Activated naive CD4-positive, alpha-beta T cell treated with anti-CD3 and anti-CD28 coated beads, Interleukin-2, amount 50 U/mL, for 72 hours (primary cell): Measurements from ENCODE around the gene SPRED2. TPM values are rescaled to one million over a fixed set of nuclear protein-coding genes. Genes with fewer than 3 reads are reported as not detected.
A peak's percentile ranks its signal among the peaks of the same experiment; 100 is the strongest.

Source experiments
- ATAC-seq, 2 donors: fragments of 150-1000 bp; cut with Tn5 transposase; 2 replicates each; pipeline ENCODE4 v1.10.0; 2021; ENCODE audit warnings: mild to moderate bottlenecking in 2 of 2, moderate library complexity in 2 of 2
- DNase-seq, 2 donors: peaks; one replicate each; pipeline ENCODE4 v3.0.0; 2021 to 2022; ENCODE audit warnings: low spot score in 2 of 2
- H3K27ac Mint-ChIP-seq, 2 donors: one replicate each; pipeline ENCODE4 v1.8.0; 2022; ENCODE audit warnings: mild to moderate bottlenecking in 2 of 2, mixed read lengths in 2 of 2
- H3K36me3 Mint-ChIP-seq, 2 donors: one replicate each; pipeline ENCODE4 v1.8.0; 2022; ENCODE audit warnings: mixed read lengths in 2 of 2
- H3K9me3 Mint-ChIP-seq, 2 donors: one replicate each; pipeline ENCODE4 v1.8.0; 2022; ENCODE audit warnings: mixed read lengths in 2 of 2
- total RNA-seq, 2 donors: library from RNA; stranded (reverse); gene quantifications; one replicate each; pipeline ENCODE4 v1.2.3, GENCODE V29; 2022

The SPRED2 gene, protein sequence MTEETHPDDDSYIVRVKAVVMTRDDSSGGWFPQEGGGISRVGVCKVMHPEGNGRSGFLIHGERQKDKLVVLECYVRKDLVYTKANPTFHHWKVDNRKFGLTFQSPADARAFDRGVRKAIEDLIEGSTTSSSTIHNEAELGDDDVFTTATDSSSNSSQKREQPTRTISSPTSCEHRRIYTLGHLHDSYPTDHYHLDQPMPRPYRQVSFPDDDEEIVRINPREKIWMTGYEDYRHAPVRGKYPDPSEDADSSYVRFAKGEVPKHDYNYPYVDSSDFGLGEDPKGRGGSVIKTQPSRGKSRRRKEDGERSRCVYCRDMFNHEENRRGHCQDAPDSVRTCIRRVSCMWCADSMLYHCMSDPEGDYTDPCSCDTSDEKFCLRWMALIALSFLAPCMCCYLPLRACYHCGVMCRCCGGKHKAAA
- total RNA-seq: 1 to 10 TPM; 3.5 to 8.3 TPM

DNA sequence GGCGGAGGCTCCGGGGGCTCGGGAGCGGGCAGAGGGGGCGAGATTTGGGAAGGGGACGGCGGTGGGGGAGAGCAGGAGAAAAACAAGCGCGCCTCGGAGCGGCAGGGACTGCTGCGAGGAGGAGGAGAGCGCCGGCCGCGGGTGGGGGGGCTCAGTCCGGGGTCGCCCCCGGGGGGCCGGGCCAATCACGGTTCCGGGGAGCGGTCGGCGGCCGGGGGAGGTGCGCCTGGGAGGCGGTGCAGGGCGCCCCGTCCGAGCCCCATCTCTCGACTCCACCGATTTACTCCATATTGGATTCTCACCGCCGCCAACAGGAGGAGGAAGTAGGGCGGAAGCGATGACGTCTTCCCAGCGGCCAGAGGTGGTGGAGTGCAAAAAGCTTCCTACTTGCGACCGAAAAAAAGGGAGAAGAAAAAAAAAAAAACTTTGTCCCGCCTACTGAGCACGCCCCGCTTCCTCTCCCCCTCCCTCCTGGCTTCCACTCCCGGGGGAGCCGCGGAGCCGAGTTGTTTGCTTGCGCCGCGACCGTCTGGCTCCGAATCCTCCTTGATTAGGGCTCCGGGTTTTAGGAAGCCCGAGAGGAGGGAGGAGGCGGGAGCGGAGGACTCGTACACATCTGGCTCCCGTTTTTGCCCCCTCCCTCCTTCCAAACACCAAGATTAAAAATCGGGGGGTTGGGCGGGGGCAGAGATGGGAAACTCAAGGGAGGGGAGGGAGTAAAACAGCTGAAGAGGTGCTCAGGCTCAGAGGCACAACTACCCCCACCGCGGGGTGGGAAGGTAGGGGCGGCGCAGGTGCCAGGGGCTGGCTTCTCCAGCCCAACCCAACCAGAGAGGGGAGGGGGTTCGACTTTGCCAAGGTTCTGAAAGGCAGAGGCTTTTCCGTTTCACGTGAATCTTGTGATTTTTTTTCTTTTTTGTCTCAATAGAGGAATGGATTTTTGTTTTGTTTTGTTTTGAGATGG is at the start of gene SPRED2:
SPRED2 (minus strand) TSS at position 373 of the 964 bp plus-strand sequence. CDS start 612 bp downstream, outside the sequence.
- peak; percentile 66 to 80 for DNase-seq
- Mint-ChIP-seq H3K36me3 (no peaks in the 10 kb centered on the region), H3K27ac (peak within 1 kb of the TSS; percentile 79 to 85), H3K9me3 (no peaks in the 10 kb centered on the region)
- peak; percentile 55 to 63 for ATAC-seq

DNA sequence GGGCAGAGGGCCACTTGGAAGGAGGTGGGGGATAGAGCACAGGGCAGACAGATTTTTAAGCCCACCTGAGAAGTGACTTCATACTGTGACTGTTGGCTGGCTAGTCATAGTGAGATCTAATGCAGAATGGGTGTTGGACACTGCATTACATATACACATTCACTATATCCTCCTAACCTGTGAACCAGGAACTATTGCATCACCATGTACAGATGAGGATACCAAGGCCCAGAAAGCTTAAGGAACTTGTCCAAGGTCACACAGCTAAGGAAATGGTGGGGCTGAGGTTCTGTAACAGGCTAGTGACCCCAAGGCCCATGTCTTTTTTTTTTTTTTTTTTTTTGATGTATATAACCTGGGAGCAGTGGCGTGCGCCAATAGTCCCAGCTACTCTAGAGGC is 49.6 kb upstream of the SPRED2 start:
- Mint-ChIP-seq H3K9me3 (no peaks in the 10 kb centered on the region), H3K36me3 (no peaks in the 10 kb centered on the region), H3K27ac (no peak overlapping the region)
- ATAC-seq: no peak
- DNase-seq: no peak

DNA sequence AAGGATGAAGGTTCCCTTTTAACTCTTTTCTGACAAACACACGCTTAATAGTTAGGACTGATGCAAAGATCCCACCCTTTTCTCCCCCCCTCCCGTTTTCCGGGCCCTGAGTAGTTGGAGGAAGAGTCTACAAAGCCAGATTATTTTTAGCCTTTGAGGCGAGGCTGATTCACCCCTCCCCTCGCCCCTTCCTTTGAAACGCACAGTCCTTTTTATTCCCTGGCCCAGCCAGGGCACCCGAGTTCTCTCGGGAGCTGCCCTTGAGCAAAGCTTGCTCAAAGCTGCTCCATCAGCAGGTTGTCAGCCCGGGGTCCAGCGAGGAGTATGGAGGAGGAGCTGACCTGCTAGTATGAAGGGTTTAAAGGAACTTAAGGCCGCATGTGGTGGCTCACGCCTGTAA is 47.1 kb upstream of the SPRED2 start:
- ATAC-seq (no peak), DNase-seq (no peak)
- Mint-ChIP-seq H3K9me3 (peaks cover 0 to 7% of the 10 kb centered on the region in 2 donors), H3K36me3 (peaks cover 3 to 7% of the 10 kb centered on the region in 2 donors), H3K27ac (no peak overlapping the region)

DNA sequence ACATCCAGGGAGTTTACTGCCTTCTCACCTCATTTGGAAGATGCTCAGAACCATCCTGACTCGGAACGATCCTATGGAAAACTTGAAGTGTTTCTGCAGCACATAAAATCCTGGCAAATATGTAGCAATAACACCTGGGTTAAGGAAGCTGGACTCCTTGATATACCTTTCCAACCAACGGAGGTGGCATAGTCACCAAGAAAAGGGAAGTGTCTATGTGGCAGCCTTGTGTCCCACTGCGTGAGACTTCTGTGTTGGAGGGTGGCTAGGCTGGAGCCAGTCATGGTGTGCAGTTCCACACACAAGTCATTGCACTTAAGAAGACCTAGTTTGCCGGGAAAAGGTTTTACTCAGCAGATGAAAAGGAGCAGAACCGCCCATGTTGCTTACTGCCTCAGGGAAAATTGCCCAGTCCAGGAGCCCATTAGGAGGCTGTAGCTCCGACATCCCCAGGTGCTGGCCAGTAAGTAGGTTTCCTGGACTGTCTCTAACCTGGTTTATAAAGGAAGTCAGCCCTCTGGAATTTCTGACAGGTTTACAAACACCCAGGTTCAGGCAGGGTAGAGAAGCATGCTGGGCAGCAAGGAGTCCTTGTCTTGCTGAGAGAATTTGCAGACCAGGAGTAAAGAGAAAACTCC is 46.2 kb upstream of the SPRED2 start:
- H3K9me3 Mint-ChIP-seq: peaks cover 0 to 12% of the 10 kb centered on the region in 2 donors
- ATAC-seq (no peak), DNase-seq (no peak)

DNA sequence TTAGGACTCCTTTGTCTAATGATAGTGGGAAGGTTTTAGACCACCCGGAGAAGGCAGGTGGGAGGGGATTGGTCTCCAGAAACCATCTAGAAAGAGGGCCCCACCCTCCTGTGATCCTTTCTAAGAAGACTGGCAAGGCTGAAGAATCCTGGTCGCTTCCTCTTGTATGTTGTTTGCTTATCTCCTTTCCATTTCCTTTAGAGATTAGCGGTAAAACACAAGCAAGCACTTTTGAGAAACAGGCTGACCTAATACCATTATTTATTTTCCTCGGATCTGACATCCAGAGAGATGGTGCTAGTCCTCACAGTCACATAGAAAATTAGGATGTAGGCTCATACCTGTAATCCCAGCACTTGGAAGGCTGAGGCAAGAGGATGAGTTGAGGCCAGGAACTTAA is 45.2 kb upstream of the SPRED2 start:
- Mint-ChIP-seq H3K9me3 (peaks cover 0 to 12% of the 10 kb centered on the region in 2 donors), H3K36me3 (peaks cover 7% of the 10 kb centered on the region in 2 donors), H3K27ac (no peak overlapping the region)
- ATAC-seq (no peak), DNase-seq (no peak)

More for the DNA sequence above, 46.2 kb upstream of the SPRED2 start:
- no peak overlapping the region for H3K27ac Mint-ChIP-seq
- H3K36me3 Mint-ChIP-seq: peaks cover 7% of the 10 kb centered on the region in 2 donors

DNA sequence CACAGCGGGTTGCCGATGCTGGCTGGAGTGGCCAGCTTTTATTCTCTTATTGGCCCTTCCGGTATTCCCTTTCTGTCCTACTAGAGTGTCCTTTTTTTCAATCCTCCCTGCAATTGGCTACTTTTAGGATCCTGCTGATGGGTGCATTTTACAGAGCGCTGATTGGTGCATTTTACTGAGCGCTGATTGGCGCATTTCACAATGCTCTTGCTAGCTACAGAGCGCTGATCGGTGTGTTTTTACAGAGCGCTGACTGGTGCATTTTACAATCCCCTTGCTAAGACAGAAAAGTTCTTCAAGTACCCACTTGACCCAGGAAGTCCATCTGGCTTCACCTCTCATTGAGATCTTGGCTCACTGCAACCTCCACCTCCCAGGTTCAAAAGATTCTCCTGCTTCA is 44.4 kb upstream of the SPRED2 start:
- ATAC-seq (no peak), DNase-seq (no peak)
- Mint-ChIP-seq H3K27ac (no peak overlapping the region), H3K9me3 (peaks cover 0 to 12% of the 10 kb centered on the region in 2 donors), H3K36me3 (peaks cover 7% of the 10 kb centered on the region in 2 donors)

DNA sequence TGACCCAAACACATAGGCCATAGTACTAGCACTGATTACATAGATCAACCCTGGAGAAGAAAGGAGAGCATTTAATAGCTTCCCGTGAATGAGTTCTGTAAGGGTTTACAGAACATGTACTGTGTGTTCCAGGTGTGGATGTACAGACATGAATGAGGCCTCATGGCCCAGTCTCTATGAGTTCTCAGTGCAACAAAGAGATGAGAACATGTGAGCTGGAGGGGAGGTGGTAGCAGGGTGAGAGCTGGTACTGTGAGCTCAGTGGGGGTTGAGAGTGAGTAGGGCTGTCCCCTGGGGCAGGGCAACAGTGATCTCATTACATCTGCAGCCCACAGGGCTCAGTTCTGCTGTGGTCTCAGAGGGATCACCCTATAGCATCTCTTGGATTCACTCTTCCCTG is 42.6 kb upstream of the SPRED2 start:
- H3K36me3 Mint-ChIP-seq: peaks cover 7% of the 10 kb centered on the region in 2 donors
- no peak for DNase-seq
- no peak for ATAC-seq
- H3K27ac Mint-ChIP-seq: no peak overlapping the region
- H3K9me3 Mint-ChIP-seq: peaks cover 0 to 12% of the 10 kb centered on the region in 2 donors

DNA sequence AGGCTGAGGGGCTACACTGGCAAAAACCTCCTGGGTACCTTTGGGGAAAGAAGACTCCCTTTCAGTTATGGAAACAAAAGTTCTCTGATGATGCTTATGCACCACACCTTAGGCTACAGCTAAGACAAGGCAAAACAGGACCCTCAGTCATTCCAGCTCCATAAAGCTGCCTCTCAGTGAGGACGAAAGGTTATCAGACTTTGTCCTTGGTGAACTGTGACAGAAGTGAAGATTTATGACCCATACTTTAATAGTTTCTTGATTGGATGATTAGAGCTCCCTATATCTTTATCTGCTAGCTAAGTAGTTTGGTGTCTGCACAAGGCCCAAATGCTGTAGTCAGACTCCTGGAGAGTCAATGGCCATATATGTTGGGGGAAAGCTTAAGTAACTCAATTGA is 40.6 kb upstream of the SPRED2 start:
- Mint-ChIP-seq H3K27ac (no peak overlapping the region), H3K9me3 (peaks cover 0 to 12% of the 10 kb centered on the region in 2 donors), H3K36me3 (peaks cover 7% of the 10 kb centered on the region in 2 donors)
- ATAC-seq (no peak), DNase-seq (no peak)

DNA sequence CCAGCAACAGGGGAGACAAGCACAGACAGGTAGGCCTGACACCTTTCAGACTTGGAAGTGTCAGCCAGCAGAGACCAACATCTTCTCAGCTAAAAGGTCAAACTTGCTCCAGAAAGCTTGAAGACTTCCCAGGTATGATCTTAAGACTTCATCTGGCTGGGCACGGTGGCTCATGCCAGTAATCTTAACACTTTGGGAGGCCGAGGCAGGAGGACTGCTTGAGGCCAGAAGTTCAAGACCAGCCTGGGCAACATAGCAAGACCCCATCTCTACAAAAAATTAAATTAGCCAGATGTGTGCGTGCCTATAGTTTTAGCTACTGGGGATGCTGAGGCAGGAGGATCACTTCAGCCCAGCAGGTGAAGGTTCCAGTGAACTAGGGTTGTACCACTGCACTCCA is 39.0 kb upstream of the SPRED2 start:
- Mint-ChIP-seq H3K36me3 (peaks cover 7% of the 10 kb centered on the region in 2 donors), H3K27ac (no peak overlapping the region), H3K9me3 (peaks cover 0 to 16% of the 10 kb centered on the region in 2 donors)
- ATAC-seq (no peak), DNase-seq (no peak)

DNA sequence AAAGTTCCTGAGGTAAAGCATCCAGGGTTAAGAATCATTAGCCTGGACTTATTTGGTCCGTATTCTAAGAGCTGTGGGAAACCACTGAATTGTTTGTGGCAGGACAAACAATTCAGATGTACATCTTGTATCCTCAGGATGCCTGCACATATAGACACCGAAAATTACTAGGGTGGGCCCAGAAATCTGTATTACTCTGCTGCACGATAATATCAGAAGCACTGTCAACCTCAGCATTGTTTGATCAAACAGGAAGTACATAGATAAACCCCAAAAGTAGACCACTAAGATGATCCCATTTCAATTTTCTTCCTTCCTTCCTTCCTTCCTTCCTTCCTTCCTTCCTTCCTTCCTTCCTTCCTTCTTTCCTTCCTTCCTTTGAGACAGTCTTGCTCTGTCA is 34.2 kb upstream of the SPRED2 start:
- Mint-ChIP-seq H3K36me3 (no peaks in the 10 kb centered on the region), H3K9me3 (peaks cover 0 to 4% of the 10 kb centered on the region in 2 donors), H3K27ac (no peak overlapping the region)
- no peak for DNase-seq
- no peak for ATAC-seq

DNA sequence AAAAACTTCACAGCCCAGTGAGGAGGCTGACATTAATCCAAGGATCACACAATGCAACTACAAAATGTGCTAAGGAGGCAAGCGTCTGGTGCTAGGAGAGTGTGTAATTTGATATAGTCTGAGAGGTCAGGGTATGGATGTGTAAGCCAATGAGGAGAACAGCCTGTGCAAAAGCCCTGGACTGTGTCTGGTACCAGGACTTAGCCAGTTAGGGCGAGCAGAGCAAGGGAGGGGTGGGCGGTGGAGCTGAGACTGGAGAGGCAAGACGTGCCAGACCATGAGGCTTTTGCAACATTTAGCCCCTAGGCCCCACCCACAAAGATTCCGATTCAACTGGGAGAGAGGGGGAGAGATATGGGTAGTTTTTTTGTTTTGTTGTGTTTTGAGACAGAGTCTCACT is 33.5 kb upstream of the SPRED2 start:
- ATAC-seq (no peak), DNase-seq (no peak)
- peaks cover 0 to 4% of the 10 kb centered on the region in 2 donors for H3K9me3 Mint-ChIP-seq
- H3K36me3 Mint-ChIP-seq: no peaks in the 10 kb centered on the region
- no peak overlapping the region for H3K27ac Mint-ChIP-seq

DNA sequence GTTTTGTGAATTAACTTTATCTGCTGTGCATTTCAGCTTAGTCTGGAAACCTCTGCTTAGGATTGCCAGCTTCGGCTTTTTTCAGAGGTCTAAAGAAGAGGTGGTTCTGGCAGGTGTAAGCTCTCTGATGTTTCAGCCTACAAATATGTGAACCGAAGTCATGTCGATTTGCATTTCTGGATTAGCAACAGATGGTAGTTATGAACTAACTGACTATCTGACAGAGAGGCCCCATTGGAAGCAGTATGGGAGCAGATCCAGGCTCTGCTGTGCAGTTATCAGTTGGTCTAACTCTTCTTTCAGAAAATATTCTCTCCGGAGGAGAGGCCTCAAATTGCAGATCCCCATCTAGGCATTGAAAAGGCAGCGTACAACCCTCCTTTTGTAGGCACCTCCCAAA is 32.7 kb upstream of the SPRED2 start:
- no peak for ATAC-seq
- no peaks in the 10 kb centered on the region for H3K36me3 Mint-ChIP-seq
- no peak for DNase-seq
- H3K9me3 Mint-ChIP-seq: peaks cover 0 to 4% of the 10 kb centered on the region in 2 donors
- no peak overlapping the region for H3K27ac Mint-ChIP-seq

DNA sequence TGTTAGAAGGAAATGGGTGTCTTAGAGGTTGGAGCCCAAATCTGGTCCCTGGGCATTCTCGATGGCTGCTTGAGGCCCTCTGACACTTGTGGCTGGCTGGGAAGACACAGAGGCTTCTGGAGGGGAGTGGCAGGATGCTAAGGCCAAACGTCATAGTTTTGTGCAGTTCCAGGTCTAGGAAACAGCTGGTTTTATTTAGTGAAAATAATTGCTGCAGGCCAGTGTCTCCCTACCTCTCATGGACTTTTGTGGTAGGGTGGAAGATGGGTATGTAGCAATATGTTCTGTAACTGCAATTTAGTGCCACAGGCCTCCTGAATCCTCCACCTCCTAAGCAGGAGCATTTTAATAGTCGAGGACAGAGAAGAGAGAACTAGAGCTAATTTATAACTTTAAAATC is 32.2 kb upstream of the SPRED2 start:
- Mint-ChIP-seq H3K27ac (no peak overlapping the region), H3K36me3 (no peaks in the 10 kb centered on the region), H3K9me3 (peaks cover 0 to 4% of the 10 kb centered on the region in 2 donors)
- no peak for ATAC-seq
- no peak for DNase-seq

DNA sequence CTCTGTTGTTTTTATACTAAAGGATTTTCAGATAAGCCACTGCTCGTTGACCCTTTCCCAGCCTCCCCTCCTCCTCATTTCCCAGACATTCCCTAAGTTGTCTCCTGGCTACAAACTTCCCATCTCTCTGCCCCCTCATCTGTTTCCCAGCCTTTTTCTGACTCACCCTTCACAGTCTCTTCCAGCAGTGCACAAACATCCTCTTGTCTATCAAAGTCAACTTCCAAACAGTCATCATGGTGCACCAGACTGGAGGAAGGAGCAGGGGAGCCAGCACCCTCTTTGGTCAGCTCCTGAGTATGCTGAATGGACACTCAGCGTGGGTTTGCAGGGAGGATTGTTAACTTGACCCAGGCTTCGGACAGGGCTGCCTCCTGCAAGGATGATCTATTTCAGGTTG is 26.6 kb upstream of the SPRED2 start:
- Mint-ChIP-seq H3K27ac (no peak overlapping the region), H3K36me3 (no peaks in the 10 kb centered on the region), H3K9me3 (no peaks in the 10 kb centered on the region)
- no peak for DNase-seq
- ATAC-seq: no peak

DNA sequence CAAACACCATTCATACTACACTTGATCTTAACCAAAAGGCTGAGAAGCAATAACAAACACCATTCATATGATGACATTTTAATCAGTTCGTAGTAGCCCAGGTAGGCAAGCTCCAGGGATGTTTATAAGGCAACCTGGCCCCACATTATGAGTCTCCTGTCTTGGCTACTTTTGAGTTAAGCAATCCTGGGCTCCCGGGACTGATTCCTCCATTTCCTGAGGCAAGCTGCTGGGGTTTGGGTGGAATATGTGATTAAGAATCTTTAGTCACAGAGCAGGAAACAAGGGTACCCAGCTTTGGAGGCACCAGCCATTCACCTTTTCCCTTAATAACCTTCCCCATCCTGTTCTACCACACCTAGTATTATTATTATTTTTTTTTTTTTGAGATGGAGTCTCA is 24.5 kb upstream of the SPRED2 start:
- Mint-ChIP-seq H3K9me3 (no peaks in the 10 kb centered on the region), H3K27ac (no peak overlapping the region), H3K36me3 (no peaks in the 10 kb centered on the region)
- DNase-seq (no peak), ATAC-seq (no peak)

DNA sequence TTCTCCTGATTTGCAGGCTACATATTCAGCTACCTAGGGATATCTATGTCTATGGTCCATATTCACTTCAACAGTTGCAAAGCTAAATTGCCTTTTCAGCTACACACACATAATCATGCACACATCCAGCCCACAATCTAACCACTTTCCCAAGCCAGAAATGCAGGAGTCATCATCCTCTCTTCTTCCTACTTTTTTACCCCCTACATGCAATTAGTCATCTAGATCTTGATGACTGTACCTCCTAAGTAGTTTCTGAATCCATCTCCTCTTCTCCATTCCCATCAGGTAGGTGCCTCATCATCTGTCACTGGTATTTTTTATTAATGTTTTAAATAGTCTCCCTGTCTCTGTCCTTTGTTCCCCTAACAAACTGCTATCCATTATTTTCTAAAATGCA is 23.7 kb upstream of the SPRED2 start:
- Mint-ChIP-seq H3K9me3 (no peaks in the 10 kb centered on the region), H3K36me3 (no peaks in the 10 kb centered on the region), H3K27ac (no peak overlapping the region)
- peak in 1 of 2 donors; percentile 33 for ATAC-seq
- no peak for DNase-seq

DNA sequence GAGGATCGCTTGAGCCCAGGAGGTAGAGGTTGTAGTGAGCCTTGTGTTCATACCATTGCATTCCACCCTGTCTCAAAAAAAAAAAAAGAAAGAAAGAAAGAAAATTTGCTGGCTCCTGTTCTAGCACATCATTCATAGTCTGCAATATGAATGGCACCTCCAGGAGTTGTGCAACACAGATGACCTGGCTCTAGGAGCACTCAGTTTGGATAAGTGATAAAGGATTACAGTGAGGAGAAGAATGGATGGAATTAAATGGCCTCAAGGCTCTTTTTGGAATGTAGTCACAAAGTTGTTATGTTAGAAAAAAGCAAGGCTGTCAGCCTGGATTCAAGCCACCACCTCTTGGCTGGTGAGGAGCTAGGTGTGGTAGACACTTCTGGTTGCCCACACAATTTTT is 21.5 kb upstream of the SPRED2 start:
- Mint-ChIP-seq H3K9me3 (no peaks in the 10 kb centered on the region), H3K27ac (no peak overlapping the region), H3K36me3 (no peaks in the 10 kb centered on the region)
- DNase-seq: no peak
- ATAC-seq: no peak
